ENCODE measurements around the gene NFIX. TPM values are rescaled to one million over a fixed set of nuclear protein-coding genes. Genes with fewer than 3 reads are reported as not detected.
"Not testable (repeated sequence)": the region's sequence is repeated elsewhere in the genome, so short reads cannot be mapped to it uniquely, and the experiment has no call there.

NFIX gene
- total RNA-seq, 1 experiment from 2014 or later = 16.4 TPM

GRCh38 chr19:12949363-12950283 is 45.7 kb upstream of the NFIX start:
- Mint-ChIP-seq H3K9me3 (ENCODE audit: low read depth, unreplicated experiment) (no peaks in the 10 kb centered on the region), H3K27me3 (ENCODE audit: unreplicated experiment) (no peaks in the 10 kb centered on the region), H3K4me1 (ENCODE audit: low read depth, unreplicated experiment) (peaks cover 9% of the 10 kb centered on the region), H3K36me3 (ENCODE audit: insufficient read depth, unreplicated experiment) (peaks cover 84% of the 10 kb centered on the region), H3K27ac (ENCODE audit: unreplicated experiment) (peak overlapping the region; percentile 50), H3K4me3 (ENCODE audit: low read depth, unreplicated experiment) (peak overlapping the region; percentile 26)
- CTCF ChIA-PET = no interaction called here
- DNase-seq = no peak
- BruUV-seq (replicated peaks) = no TSS peak
- TF ChIP-seq, protein P1, sequence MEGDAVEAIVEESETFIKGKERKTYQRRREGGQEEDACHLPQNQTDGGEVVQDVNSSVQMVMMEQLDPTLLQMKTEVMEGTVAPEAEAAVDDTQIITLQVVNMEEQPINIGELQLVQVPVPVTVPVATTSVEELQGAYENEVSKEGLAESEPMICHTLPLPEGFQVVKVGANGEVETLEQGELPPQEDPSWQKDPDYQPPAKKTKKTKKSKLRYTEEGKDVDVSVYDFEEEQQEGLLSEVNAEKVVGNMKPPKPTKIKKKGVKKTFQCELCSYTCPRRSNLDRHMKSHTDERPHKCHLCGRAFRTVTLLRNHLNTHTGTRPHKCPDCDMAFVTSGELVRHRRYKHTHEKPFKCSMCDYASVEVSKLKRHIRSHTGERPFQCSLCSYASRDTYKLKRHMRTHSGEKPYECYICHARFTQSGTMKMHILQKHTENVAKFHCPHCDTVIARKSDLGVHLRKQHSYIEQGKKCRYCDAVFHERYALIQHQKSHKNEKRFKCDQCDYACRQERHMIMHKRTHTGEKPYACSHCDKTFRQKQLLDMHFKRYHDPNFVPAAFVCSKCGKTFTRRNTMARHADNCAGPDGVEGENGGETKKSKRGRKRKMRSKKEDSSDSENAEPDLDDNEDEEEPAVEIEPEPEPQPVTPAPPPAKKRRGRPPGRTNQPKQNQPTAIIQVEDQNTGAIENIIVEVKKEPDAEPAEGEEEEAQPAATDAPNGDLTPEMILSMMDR (IDR thresholded peaks at IDR 0.05; ENCODE audit: unreplicated experiment) = no peak
- intact Hi-C loops (cut with micrococcal nuclease; ENCODE audit: unreplicated experiment) = no loop called here

GRCh38 chr19:12952050-12952449 is 43.2 kb upstream of the NFIX start:
- H3K27ac Mint-ChIP-seq (ENCODE audit: unreplicated experiment); H3K4me3 Mint-ChIP-seq (ENCODE audit: low read depth, unreplicated experiment); DNase-seq; BruUV-seq (replicated peaks); CTCF ChIA-PET; H3K27me3 Mint-ChIP-seq (ENCODE audit: unreplicated experiment); intact Hi-C loops (cut with micrococcal nuclease; ENCODE audit: unreplicated experiment); H3K9me3 Mint-ChIP-seq (ENCODE audit: low read depth, unreplicated experiment): not testable (repeated sequence)
- H3K36me3 Mint-ChIP-seq (ENCODE audit: insufficient read depth, unreplicated experiment) = peaks cover 80% of the 10 kb centered on the region
- peaks cover 22% of the 10 kb centered on the region for H3K4me1 Mint-ChIP-seq (ENCODE audit: low read depth, unreplicated experiment)

GRCh38 chr19:12952488-12953137 is 42.7 kb upstream of the NFIX start:
- H3K4me1 Mint-ChIP-seq (ENCODE audit: low read depth, unreplicated experiment) = peaks cover 22% of the 10 kb centered on the region
- no peak overlapping the region for H3K27ac Mint-ChIP-seq (ENCODE audit: unreplicated experiment)
- intact Hi-C loops (cut with micrococcal nuclease; ENCODE audit: unreplicated experiment) = no loop called here
- no peaks in the 10 kb centered on the region for H3K9me3 Mint-ChIP-seq (ENCODE audit: low read depth, unreplicated experiment)
- DNase-seq = no peak
- TF ChIP-seq, protein P1 (IDR thresholded peaks at IDR 0.05; ENCODE audit: unreplicated experiment) = no peak
- H3K27me3 Mint-ChIP-seq (ENCODE audit: unreplicated experiment) = no peaks in the 10 kb centered on the region
- BruUV-seq (replicated peaks) = no TSS peak
- H3K36me3 Mint-ChIP-seq (ENCODE audit: insufficient read depth, unreplicated experiment) = peaks cover 82% of the 10 kb centered on the region
- CTCF ChIA-PET = no interaction called here
- no peak overlapping the region for H3K4me3 Mint-ChIP-seq (ENCODE audit: low read depth, unreplicated experiment)

DNA sequence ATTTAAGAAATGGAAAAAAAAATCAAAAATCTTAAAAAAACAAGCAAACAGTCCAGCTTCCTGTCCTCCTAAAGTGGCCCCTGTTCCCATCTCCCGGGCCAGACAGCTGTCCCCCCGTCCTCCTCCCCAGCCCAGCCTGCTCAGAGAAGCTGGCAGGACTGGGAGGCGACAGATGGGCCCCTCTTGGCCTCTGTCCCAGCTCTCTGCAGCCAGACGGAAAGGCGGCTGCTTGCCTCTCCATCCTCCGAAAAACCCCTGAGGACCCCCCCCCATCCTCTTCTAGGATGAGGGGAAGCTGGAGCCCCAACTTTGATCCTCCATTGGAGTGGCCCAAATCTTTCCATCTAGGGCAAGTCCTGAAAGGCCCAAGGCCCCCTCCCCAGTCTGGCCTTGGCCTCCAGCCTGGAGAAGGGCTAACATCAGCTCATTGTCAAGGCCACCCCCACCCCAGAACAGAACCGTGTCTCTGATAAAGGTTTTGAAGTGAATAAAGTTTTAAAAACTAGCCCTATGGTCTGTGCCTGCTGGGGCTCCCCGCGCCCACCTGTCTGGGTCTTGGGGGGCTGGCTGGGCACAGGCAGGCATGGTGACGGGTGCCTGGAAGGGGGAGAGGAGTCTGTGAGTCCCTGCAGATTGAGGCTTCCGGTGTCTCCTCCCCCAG is 42.0 kb upstream of the NFIX start:
- peaks cover 22% of the 10 kb centered on the region for H3K4me1 Mint-ChIP-seq (ENCODE audit: low read depth, unreplicated experiment)
- peaks cover 75% of the 10 kb centered on the region for H3K36me3 Mint-ChIP-seq (ENCODE audit: insufficient read depth, unreplicated experiment)
- TSS peak; percentile 82 for BruUV-seq (replicated peaks)
- no peak for DNase-seq
- no peaks in the 10 kb centered on the region for H3K9me3 Mint-ChIP-seq (ENCODE audit: low read depth, unreplicated experiment)
- TF ChIP-seq, protein P1 (IDR thresholded peaks at IDR 0.05; ENCODE audit: unreplicated experiment) = no peak
- no peaks in the 10 kb centered on the region for H3K27me3 Mint-ChIP-seq (ENCODE audit: unreplicated experiment)
- no peak overlapping the region for H3K4me3 Mint-ChIP-seq (ENCODE audit: low read depth, unreplicated experiment)
- no peak overlapping the region for H3K27ac Mint-ChIP-seq (ENCODE audit: unreplicated experiment)
- CTCF ChIA-PET = no interaction called here
- intact Hi-C loops (cut with micrococcal nuclease; ENCODE audit: unreplicated experiment) = no loop called here
